ENCODE measurements around the gene CAPN1. TPM values are rescaled to one million over a fixed set of nuclear protein-coding genes. Genes with fewer than 3 reads are reported as not detected.

Gene CAPN1
- total RNA-seq, 6 experiments from 2014 or later = 55.7 to 124 (median 83.1) TPM

GRCh38 chr11:65211293-65212105 is 29.8 kb downstream of the CAPN1 start:
- DNase-seq = peak in 1 of 3 donors; percentile 46
- Histone ChIP-seq H3K9me3 (no peaks in the 10 kb centered on the region), H3K4me1 (peaks cover 0 to 33% (median 10%) of the 10 kb centered on the region in 4 donors), H3K36me3 (peaks cover 0 to 18% (median 11%) of the 10 kb centered on the region in 4 donors), H3K27ac (peak overlapping the region in 1 of 3 donors; percentile 37), H3K4me3 (no peak overlapping the region), H3K27me3 (no peaks in the 10 kb centered on the region)
- ATAC-seq = peak; percentile 7 to 19 (median 16)
- WGBS (ENCODE audit: insufficient coverage, low coverage, low lambda C conversion rate, missing lambda C conversion rate) = 94% methylated on average over 3 of the region's 29 CpGs
- TF ChIP-seq, protein P1, sequence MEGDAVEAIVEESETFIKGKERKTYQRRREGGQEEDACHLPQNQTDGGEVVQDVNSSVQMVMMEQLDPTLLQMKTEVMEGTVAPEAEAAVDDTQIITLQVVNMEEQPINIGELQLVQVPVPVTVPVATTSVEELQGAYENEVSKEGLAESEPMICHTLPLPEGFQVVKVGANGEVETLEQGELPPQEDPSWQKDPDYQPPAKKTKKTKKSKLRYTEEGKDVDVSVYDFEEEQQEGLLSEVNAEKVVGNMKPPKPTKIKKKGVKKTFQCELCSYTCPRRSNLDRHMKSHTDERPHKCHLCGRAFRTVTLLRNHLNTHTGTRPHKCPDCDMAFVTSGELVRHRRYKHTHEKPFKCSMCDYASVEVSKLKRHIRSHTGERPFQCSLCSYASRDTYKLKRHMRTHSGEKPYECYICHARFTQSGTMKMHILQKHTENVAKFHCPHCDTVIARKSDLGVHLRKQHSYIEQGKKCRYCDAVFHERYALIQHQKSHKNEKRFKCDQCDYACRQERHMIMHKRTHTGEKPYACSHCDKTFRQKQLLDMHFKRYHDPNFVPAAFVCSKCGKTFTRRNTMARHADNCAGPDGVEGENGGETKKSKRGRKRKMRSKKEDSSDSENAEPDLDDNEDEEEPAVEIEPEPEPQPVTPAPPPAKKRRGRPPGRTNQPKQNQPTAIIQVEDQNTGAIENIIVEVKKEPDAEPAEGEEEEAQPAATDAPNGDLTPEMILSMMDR (IDR thresholded peaks at IDR 0.05) = no peak
- no peak for TF ChIP-seq POLR2A (IDR thresholded peaks at IDR 0.05)
- intact Hi-C loops (cut with DNase I) = no loop called here

DNA sequence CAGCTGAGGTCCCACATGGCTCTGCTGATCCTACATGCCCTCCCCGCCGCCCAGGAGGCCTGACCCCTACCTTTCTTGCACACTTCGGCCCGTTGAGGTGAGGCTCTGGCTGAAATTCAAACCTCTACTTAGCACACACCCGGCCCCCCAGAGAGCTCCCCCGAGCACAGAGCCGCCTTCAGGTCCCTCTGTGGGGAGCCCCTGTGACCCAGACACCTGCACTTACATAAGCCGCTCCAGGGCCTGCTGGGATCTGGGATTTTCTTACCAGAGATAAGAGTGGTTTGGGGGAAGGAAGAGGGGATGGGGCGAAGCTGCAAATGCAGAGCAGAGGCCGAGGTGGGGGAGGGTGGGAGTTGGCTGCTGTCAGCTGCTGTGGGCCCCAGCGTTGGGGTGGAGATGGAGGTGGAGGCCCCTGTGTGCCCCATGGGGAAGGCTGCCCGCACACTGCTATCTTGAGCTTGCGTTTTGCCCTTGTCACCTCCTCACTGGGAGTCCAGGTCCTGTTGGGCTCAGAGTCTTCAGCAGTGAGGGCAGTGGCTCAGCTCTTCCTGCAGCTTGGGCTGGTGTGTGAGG is 30.6 kb downstream of the CAPN1 start:
- no peak overlapping the region for H3K4me3 ChIP-seq
- H3K27ac ChIP-seq = no peak overlapping the region
- peak in 1 of 3 donors; percentile 43 for DNase-seq
- no peaks in the 10 kb centered on the region for H3K27me3 ChIP-seq
- H3K9me3 ChIP-seq = no peaks in the 10 kb centered on the region
- TF ChIP-seq POLR2A (IDR thresholded peaks at IDR 0.05) = no peak
- TF ChIP-seq, protein P1 (IDR thresholded peaks at IDR 0.05) = no peak
- peaks cover 0 to 10% (median 9%) of the 10 kb centered on the region in 4 donors for H3K36me3 ChIP-seq
- 60% methylated on average over 2 of the region's 13 CpGs for WGBS (ENCODE audit: insufficient coverage, low coverage, low lambda C conversion rate, missing lambda C conversion rate)
- ATAC-seq = no peak
- intact Hi-C loops (cut with DNase I) = no loop called here
- H3K4me1 ChIP-seq = peaks cover 0 to 33% (median 10%) of the 10 kb centered on the region in 4 donors

DNA sequence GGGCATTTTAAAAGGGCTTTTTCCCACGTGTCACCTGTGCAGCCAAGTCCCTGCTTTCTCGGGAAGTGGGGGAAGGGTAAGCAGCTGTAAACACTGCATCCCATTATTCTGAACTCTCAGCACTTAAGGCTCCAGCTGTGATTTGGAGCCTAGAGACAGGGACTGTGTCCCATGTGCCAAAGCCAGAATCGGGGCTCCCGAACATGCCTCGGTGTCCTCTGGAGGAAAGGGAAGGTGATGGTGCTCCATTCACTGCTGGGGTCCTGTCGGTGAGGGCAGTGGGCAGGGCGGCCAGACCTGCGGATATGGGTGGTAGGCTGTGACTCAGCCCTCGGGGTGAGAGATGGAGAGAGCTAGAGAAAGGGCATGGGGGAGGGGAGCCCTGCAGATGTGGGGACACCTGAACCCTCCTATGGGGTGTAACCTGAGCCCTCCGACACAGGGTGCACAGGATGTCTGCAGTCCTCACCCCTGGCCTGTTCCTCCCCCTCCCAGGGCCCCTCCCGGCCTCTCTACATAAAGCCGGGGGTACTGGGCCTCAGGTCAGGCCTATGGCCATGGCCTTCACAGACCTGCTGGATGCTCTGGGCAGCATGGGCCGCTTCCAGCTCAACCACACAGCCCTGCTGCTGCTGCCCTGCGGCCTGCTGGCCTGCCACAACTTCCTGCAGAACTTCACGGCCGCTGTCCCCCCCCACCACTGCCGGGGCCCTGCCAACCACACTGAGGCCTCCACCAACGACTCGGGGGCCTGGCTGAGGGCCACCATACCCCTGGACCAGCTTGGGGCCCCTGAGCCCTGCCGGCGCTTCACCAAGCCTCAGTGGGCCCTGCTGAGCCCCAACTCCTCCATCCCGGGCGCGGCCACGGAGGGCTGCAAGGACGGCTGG is 31.8 kb downstream of the CAPN1 start:
- no peaks in the 10 kb centered on the region for H3K27me3 ChIP-seq
- intact Hi-C loops (cut with DNase I) = no loop called here
- H3K36me3 ChIP-seq = peaks cover 0 to 10% (median 7%) of the 10 kb centered on the region in 4 donors
- TF ChIP-seq, protein P1 (IDR thresholded peaks at IDR 0.05) = no peak
- TF ChIP-seq POLR2A (IDR thresholded peaks at IDR 0.05) = no peak
- WGBS (ENCODE audit: insufficient coverage, low coverage, low lambda C conversion rate, missing lambda C conversion rate) = 36% methylated on average over 3 of the region's 26 CpGs
- no peaks in the 10 kb centered on the region for H3K9me3 ChIP-seq
- peaks cover 0 to 28% (median 10%) of the 10 kb centered on the region in 4 donors for H3K4me1 ChIP-seq
- ATAC-seq (peak in 1 of 4 donors; percentile 7), DNase-seq (peak in 1 of 3 donors; percentile 47)
- H3K27ac ChIP-seq = no peak overlapping the region
- no peak overlapping the region for H3K4me3 ChIP-seq

DNA sequence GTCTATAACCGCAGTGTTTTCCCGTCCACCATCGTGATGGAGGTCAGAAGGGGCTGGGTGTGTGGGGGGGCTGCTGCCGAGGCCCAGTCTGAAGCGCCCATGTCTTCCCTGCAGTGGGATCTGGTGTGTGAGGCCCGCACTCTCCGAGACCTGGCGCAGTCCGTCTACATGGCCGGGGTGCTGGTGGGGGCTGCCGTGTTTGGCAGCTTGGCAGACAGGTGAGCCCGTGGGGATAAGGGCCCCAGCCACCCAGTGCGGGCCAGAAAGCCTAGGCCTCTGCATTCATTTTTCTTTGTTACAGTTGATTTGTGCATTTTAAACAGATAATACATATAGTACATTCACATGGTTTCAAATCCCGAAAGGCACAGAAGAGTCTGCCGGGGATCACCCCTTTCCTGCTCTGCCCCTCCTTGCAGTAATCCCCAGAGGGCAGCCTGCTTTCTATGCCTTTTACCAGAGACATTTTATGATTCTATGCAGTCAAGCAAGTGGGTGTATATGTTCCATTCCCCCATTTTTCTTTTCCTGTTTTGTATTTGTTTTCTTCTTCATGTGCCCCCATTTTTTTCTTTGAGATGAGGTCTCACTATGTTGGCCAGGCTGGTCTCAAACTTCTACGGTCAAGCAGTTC is 32.6 kb downstream of the CAPN1 start:
- Histone ChIP-seq H3K9me3 (no peaks in the 10 kb centered on the region), H3K4me1 (peaks cover 0 to 21% (median 10%) of the 10 kb centered on the region in 4 donors), H3K27me3 (no peaks in the 10 kb centered on the region), H3K36me3 (peaks cover 0 to 10% (median 7%) of the 10 kb centered on the region in 4 donors), H3K4me3 (no peak overlapping the region), H3K27ac (no peak overlapping the region)
- ATAC-seq (no peak), DNase-seq (peak in 1 of 3 donors; percentile 43)
- WGBS (ENCODE audit: insufficient coverage, low coverage, low lambda C conversion rate, missing lambda C conversion rate) = 55% methylated on average over 2 of the region's 16 CpGs
- TF ChIP-seq, protein P1 (IDR thresholded peaks at IDR 0.05) = no peak
- intact Hi-C loops (cut with DNase I) = no loop called here

All from right lobe of liver (tissue), 6 donors.